Stimulated activated CD8-positive, alpha-beta memory T cell treated with anti-CD3 and anti-CD28 coated beads, Interleukin-4, amount 100 ng/mL, for 24 hours (primary cell): ENCODE results near the gene LOXHD1.

ENCODE experiments used
- DNase-seq: peaks from one replicate; pipeline ENCODE4 v3.0.0-alpha.2; 2020; ENCODE audit warnings: low read depth

Gene LOXHD1

GRCh38 chr18:46657115-46657955, at the start of gene LOXHD1:
TSS of gene LOXHD1 (minus strand) at chr18:46657220. CDS start at chr18:46657033, 187 bp downstream.
- no peak for DNase-seq

GRCh38 chr18:46705521-46705920, 48.5 kb upstream of the LOXHD1 start:
- DNase-seq, result no peak

- no peak for DNase-seq
Measured at GRCh38 chr18:46704816-46705215, 47.8 kb upstream of the LOXHD1 start.

GRCh38 chr18:46704189-46704588, 47.2 kb upstream of the LOXHD1 start:
- DNase-seq, result no peak

- DNase-seq, result no peak
Measured at GRCh38 chr18:46702471-46702870, 45.5 kb upstream of the LOXHD1 start.

GRCh38 chr18:46700066-46700824, 43.2 kb upstream of the LOXHD1 start:
- DNase-seq, result no peak

GRCh38 chr18:46696702-46697101, 39.7 kb upstream of the LOXHD1 start:
- no peak for DNase-seq

GRCh38 chr18:46696268-46696667, 39.2 kb upstream of the LOXHD1 start:
- DNase-seq, result no peak

- DNase-seq, result no peak
Measured at GRCh38 chr18:46693996-46694395, 37.0 kb upstream of the LOXHD1 start.

GRCh38 chr18:46688853-46689525, 32.0 kb upstream of the LOXHD1 start:
- DNase-seq, result no peak

- DNase-seq, result no peak
Measured at GRCh38 chr18:46686186-46686585, 29.2 kb upstream of the LOXHD1 start.

- DNase-seq, result no peak
Measured at GRCh38 chr18:46683252-46683651, 26.2 kb upstream of the LOXHD1 start.

- DNase-seq, result no peak
Measured at GRCh38 chr18:46680784-46681695, 24.0 kb upstream of the LOXHD1 start.

- DNase-seq, result no peak
Measured at GRCh38 chr18:46679846-46680598, 23.0 kb upstream of the LOXHD1 start.

- no peak for DNase-seq
Measured at GRCh38 chr18:46678785-46679399, 21.9 kb upstream of the LOXHD1 start.

GRCh38 chr18:46678041-46678440, 21.0 kb upstream of the LOXHD1 start:
- DNase-seq, result no peak

GRCh38 chr18:46677611-46678010, 20.6 kb upstream of the LOXHD1 start:
- DNase-seq, result no peak

- no peak for DNase-seq
Measured at GRCh38 chr18:46676182-46676835, 19.3 kb upstream of the LOXHD1 start.

GRCh38 chr18:46675112-46675511, 18.1 kb upstream of the LOXHD1 start:
- DNase-seq, result no peak
